CD4-positive, alpha-beta T cell treated with Interleukin-10 for 1 hour (primary cell): ENCODE measurements around the gene INPP5D.
"Not testable (repeated sequence)": the region's sequence is repeated elsewhere in the genome, so short reads cannot be mapped to it uniquely, and the experiment has no call there.

Experiments
- DNase-seq: peaks from one replicate; pipeline ENCODE4 v3.0.0-alpha.2; 2020

INPP5D gene

DNA sequence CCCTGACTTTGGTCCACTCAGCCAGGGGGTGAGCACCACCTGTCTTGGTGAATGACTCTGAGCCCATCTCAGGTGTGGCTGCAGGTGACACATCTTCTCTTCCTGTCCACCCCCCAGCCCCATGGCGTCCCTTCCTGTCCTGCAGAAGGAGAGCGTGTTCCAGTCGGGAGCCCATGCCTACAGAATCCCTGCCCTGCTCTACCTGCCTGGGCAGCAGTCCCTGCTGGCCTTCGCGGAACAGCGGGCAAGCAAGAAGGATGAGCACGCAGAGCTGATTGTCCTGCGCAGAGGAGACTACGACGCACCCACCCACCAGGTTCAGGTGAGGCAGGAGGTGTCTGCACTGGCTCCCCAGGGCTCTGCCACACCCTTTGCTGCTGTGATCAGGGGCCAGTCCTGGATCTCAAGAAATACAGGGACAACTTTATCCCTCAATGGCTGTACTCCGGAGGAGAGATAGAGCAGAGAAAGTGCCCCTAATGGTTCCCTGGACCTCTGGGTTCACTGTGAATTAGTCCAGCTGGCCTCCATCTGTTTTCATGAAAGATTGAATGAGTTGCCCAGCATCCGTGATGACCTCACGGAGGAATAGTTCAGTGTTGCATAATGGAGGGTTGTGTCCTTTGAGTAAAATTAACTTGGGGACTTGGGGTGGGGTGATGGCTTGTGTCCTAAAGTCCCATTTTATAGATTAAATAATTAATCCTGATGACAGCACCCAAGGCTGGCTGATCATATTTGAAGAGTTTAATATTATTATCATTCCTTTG, 27.4 kb upstream of the INPP5D start, which contains the start of gene NEU2:
Gene NEU2, plus strand, starts transcription at position 122 of the 770 bp plus-strand sequence. Its CDS starts 0 bp downstream, at position 122.
- DNase-seq: no peak

DNA sequence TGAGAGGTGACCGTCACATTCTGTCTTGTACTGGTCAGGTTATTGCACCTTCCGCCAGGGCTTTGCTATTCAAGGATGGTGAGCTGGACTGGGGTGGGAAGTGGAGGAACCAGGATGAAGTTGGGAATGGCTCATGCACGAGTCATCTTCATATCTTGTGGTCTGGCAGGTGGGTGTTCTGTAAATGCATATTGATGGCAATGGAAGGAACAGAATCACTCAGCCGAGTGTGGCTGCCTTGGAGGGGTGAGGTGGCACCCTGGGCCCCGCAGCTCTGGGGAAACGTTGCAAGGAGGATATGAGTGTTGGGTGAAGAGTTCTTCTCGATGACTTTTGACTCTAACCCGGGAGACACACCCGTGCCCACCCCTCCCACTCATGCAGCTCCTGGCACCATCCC, 26.5 kb upstream of the INPP5D start:
- DNase-seq: no peak

DNA sequence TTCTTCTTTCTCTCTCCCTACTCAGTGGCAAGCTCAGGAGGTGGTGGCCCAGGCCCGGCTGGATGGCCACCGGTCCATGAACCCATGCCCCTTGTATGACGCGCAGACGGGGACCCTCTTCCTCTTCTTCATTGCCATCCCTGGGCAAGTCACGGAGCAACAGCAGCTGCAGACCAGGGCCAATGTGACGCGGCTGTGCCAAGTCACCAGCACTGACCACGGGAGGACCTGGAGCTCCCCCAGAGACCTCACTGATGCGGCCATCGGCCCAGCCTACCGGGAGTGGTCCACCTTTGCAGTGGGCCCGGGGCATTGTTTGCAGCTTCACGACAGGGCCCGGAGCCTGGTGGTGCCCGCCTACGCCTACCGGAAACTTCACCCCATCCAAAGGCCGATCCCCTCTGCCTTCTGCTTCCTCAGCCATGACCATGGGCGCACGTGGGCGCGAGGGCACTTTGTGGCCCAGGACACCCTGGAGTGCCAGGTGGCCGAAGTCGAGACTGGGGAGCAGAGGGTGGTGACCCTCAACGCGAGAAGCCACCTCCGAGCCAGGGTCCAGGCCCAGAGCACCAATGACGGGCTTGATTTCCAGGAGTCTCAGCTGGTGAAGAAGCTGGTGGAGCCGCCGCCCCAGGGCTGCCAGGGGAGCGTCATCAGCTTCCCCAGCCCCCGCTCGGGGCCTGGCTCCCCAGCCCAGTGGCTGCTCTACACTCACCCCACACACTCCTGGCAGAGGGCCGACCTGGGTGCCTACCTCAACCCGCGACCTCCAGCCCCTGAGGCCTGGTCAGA, 25.9 kb upstream of the INPP5D start:
- DNase-seq: no peak

DNA sequence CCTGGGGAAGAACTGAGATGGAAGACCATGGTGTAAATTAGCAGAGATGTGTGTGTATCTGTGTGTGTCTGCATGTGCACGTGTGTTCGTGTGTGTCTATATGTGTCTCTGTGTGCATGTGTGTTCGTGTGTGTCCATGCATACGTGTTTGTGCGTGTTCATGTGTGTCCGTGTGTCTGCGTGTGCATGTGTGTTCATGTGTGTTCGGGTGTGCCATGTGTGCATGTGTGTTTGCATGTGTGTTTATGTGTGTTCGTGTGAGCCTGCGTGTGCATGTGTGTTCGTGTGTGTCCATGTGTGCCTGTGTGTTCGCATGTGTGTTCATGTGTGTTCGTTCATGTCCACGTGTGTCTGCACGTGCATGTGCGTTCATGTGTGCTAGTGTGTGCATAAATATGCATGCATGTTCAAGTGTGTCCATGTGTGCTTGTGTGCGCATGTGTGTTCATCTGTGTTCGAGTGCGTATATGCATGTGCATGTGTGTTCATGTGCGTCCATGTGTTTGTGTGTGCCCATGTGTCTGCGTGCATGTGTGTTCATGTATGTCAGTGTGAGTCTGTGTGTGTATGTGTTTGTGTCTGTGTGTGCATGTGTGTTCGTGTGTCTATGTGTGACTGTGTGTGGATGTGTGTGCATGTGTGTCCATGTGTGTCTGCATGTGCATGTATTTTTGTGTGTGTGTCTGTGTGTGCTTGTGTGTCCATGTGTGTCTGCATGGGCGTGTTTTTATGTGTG, 24.5 kb upstream of the INPP5D start:
- no peak for DNase-seq

DNA sequence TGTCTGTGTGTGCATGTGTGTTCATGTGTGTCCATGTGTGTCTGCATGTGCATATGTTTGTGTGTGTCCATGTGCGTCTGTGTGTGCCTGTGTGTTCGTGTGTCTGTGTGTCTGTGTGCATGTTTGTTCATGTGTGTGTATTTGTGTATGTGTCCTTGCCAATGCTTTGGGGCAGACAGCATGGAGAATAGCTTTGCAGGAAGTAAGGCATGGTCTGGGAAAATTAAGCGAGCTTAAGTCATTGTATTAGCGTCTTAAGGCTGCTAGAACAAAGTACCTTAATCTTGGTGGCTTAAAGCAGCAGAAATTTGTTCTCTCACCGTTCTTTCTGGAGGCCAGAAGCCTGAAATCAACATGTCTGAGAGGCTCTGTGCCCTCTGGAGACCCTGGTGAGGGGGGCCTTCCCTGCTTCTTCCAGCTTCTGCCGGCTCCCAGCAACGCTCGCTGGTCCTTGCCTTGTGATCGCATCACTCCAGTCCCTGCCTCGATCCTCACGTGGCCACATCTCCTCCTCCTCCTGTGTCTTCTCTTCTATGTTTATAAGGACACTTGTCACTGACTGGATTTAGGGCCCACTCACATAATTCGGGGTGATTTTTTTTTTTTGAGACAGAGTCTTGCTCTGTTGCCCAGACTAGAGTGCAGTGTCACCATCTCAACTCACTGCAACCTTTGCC, 23.8 kb upstream of the INPP5D start:
- DNase-seq: no peak

DNA sequence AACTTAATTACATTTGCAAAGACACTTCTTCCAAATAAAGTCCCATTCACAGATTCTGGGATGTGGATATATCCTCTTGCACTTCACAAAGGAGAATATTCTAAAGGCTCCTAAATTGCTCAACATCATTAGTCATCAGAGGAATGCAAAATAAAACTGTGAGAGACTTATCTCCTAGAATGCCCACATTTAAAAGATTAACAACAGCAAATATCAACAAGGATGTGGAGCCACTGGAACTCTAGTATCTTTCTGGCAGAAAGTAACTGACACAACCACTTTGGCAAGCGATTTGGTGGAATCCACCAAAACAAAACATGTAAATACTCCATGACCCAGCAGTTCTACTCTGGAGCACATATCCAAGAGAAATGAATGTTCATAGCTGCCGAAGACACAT, 23.1 kb upstream of the INPP5D start:
- no peak for DNase-seq

DNA sequence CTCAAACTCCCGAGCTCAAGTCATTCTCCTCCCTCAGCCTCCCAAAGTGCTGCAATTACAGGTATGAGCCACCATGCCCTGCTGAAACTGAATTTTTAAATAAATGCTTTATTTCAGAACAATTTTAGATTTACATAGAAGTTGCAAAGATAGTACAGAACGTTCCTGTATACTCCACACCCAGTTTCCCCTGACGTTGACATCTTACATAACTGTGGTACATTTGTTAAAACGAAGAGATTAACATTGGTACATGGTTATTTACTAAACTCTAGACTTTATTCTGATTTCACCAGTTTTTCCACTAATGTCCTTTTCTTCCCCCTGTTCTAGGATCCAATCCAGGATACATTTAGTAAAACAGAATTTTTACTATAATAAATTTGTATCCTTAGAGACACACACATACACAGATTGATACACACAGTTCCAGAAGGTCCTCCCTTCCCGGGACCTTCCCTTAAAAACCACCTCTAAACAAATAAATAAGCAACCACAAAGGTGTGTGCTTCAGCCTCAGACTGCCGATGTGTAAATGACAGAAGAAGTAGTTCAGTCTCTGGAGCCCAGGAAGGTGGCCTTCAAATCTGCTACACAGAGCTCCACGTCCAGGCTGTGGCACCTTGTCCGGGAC, 20.8 kb upstream of the INPP5D start:
- no peak for DNase-seq

DNA sequence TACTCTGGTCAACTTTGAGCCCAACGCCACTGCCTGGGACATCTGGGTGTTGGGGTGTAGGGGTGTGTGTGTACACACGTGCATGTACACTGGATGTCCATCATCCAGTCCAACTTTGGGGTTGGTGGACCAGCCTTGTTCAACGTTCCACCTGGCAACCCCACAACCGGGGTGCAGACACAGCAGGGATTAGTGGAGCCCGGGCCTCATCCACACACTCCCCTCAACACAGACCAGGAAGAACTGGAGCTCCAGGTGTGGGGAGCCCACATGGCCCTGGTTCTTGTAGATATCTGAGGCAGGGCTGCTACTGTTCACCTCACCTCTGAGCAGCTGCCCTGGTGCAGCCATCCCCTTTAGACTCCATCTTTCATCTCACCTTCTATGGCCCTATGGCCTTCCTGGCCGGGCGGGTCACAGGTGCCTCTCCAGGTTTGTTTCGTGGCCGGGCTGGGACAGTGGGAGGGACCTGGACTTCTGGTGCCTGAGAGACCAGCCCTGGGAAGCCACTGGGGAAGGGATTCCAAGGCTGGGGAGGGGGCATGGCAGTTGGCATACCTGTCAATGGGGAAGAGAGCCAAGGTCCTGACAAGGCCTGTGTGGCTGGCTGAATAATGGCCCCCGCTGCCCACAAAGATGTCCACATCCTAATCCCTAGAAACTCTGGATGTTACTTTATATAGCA, 20.2 kb upstream of the INPP5D start:
- no peak for DNase-seq

DNA sequence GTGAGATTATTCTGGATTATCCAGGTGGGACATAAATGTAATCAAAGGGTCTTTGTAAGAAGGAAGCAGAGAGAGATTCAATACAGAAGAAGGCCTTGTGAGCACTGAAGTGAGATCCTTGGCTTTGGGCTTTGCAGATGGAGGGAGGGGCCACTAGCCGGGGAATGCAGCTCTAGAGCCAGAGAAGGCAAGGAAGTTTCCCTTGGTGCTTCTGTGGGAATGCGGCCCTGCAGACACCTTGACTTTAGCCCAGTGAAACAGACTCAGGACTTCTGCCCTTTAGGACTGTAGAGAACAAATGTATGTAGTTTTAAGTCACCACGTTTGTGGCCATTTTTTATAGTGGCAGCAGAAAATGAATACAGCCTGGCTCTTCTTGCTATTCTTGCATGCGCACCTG, 19.6 kb upstream of the INPP5D start:
- DNase-seq: no peak

DNA sequence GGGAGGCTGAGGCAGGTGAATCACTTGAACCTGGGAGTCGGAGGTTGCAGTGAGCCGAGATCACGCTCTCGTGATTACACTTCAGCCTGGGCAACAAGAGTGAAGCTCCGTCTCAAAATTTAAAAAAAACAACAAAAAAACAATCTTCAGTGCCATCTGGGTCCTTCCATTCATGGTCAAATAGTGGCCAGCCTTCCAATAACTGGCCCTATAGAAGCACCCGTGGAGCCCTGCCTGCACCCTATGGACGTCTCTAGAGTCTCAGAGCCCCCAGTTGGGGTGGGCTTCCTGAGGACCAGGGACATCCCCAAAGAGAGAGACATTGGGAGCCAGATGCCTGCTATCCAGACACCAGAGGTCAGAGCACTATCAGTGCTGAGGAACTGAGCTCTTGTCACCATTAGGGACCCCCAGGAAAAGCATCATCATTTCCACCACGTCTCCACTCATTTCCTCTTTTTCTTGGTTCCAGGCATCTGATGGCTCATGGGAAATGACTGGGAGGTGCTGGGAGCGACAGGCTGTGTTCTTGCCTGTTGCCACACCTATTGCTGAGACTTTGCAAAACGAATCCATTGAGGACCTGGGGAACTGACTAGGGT, 18.3 kb upstream of the INPP5D start:
- no peak for DNase-seq

DNA sequence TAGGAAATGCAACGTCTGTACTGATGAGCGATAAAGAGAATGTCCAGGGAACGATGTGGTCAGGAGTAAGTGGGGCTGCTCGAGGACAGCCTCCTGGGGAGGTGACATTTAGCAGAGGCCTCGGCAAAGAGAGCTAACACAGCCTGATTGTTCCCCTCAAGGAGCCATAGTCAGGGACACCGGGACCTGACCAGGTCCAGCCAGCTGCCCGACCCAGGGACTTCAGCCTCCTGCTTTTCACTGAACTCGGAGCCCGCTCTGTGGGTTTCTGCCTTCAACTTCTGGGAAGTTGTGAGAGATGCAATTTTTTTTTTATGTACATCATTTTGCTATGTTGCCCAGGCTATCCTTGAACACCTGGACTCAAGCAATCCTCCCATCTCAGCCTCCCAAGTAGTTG, 17.6 kb upstream of the INPP5D start:
- no peak for DNase-seq

DNA sequence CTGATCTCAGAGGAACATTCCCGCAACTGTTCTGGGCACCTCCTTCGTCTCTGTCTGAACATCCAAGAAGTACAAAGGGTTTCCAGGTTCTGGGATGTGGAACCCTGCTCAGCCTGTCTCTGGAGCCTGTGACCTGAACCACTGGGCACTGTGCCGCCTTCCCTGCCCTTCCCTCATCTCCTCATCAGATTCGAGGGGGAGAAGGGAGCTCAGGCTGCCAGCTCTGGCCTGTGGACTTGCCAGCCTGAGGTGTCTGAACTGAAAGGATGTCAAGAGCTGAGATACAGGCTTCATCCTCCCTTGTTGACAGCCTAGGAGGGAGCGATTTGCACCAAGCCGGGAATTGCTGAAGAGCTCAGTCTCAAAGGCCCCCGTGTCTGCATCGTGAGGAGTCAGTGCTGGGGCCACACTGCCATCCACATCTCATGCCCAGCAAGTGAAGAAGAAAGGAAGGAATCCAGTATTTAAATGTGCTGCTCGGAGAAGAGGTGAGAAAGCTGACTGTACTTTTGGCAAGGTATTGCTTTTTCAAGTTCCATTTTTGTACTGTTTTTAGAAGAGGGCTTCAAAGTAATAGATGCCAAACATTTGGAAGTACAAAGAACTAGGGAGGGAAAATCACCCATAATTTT, 15.1 kb upstream of the INPP5D start:
- no peak for DNase-seq

DNA sequence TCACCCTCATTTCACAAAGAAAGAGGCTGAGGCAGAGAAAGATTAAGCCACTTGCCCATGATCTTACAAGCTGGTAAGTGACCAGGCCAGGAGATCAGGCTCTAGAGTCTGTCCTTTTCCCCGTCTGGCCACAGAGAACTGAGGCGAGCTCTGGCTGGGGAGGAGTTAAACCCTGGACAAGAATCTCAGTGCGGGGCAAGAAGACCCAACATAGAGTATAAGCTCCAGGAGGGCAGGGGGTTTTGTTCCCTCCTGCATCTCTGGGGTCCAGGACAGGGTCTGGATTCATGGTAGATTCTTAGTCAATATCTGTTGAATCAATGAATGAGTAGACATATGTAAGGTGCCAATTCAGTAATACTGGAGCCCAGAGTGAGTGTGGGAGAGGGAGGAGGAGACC, 12.9 kb upstream of the INPP5D start:
- DNase-seq: no peak

DNA sequence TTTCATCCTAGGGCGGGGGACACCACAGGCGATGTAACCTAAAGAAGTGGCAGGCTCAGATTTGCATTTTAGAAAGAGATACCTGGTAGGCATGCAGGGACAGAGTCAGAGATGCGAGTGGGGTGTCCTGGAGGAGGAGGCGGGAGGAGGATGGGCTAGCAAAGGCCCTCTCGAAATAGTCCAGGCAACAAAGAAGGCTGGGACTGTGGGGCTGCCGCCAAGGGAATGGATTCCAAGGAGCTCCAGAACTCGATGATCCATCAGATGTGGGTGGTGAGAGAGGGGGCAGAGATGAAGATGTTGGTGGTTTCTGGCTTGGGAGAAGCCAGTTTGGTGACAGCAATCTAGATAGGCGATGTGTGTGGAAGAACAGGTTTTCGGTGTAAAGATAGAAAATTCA, 12.5 kb upstream of the INPP5D start:
- no peak for DNase-seq

DNA sequence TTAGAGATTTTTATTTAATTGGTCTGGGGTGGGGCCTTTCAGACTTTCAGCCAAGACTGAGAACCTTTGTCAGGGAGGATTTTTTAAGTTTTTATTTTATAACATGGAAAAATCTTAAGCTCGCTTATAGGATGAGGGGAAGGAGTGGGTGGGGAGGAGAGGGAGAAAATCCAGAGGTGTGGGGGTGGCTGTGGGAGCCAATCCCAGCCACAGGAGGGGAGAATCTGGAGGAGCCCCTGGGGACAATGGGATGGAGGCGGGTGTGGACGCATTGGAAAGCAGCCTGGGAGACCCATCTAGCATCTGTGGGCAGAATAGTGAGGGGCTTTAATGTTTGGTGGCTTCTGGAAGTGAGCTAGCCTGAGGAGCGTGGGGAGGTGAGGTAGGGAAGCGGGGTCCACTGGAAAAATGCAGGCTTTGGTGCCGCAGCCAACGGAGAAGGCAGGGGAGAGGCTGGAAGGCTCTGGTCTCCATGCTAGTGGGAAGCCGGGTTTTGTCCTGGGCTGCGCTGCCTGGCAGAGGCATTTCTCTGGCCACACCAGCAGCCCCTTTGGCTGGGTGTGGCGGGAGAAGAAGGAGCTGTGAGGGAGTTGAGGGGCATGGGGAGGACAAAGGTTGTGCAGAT, 11.5 kb upstream of the INPP5D start:
- no peak for DNase-seq

DNA sequence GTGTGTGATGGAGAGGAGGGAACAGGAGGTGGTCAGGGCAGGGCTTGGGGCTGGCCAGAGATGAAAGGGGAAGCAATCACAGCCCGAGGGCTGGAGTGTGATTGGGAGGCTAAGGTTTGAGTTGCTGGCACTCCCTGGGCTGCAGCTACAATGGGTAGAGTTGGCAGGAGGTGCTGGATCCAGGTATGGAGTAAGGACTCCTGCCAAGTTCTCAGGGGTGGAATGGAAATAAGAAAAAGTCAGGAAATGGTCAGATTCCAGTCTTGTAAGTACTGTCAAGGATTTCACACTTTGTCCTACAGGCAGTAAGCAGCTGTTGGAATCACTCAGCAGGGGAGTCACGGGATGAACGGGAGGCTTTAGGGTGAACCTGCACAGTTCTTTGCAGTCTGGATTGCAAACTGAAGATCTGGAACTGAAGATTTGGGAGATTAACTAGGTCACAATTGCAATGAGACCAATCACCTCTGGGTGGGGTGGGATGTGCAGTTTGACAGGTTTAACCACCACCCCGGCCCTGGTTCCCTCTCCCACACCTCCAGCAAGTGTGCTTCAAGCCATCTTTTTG, 10.9 kb upstream of the INPP5D start:
- DNase-seq: no peak

DNA sequence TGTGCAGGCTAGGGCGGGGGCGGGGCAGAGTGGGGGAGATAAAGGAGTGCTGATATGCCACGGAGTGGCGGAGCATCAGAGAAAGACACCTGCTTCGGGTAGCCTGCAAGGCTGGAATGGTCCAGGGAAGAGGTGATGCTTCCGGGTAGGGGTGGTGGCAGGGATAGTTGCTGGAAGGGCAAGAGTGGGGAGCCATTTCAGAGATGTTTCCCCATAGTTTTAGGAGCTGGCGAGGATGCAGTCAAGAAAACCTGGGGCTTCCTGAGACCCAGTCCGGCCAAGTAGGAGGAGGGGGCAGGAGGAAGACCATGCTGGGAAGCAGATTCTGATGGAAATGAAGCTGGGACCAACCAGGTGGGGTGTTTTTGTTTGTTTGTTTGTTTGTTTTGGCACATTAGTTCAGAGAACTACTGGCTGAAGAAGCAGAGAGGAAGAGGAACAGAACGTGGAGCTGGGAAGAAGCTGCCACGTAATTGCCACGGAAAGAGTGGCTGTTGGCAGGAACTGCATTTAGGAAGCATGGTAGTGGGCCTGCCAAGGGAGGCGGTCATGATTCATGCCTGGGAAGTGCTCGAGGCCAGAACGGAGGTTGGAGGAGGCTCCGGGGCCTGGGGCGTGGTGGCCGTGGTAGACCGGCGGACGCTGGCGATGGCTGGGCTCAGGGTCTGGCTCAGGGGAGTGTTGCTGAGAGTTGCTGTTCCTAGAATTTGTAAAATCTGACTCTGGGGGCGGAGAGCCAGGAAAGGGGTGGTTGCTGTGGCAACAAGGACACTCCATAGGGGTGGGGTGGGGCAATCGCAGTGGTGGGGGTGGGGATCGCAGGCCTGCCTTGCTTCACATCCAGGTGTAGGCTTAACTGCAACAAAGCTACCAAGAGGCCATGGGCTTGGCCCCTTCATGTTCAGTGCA, 8.6 kb upstream of the INPP5D start:
- no peak for DNase-seq

DNA sequence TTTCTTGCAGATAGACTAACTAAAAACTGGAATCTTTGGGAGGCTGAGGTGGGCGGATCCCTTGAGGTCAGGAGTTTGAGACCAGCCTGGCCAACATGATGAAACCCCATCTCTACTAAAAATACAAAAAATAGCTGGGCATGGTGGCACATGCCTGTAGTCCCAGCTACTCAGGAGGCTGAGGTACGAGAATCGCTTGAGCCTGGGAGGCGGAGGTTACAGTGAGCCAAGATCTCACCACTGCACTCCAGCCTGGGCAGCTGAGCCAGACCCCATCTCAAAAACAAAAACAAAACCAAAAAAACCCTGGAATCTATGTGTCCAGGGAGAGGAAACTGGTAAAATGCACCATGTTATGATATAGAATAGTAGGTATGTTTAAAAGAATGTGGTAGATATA, 7.6 kb upstream of the INPP5D start:
- not testable (repeated sequence) for DNase-seq
